OCI-LY3 (cell line): ENCODE results near the gene ICA1.

Experiments used
- H2AFZ ChIP-seq: fragments of 200-600, 300-600 bp; shearing (Covaris generic); 2 replicates; pipeline ENCODE4 v1.6.0; 2014; ENCODE audit warnings: antibody characterized with exemption, low read depth, low read length
- H3K27ac ChIP-seq: fragments of 200-600, 300-600 bp; sonication (generic); 2 replicates; pipeline ENCODE4 v1.5.1; 2014; ENCODE audit warnings: mild to moderate bottlenecking, low read length, moderate library complexity, mixed read lengths
- H3K27me3 ChIP-seq: fragments of 200-600, 300-600 bp; sonication (generic); 2 replicates; pipeline ENCODE4 v1.6.1; 2014; ENCODE audit warnings: low read depth, low read length, mixed read lengths
- H3K36me3 ChIP-seq: fragments of 200-600, 300-600 bp; sonication (generic); replicated peaks from 2 replicates; pipeline ENCODE3; 2014; ENCODE audit warnings: low read depth, low read length, mixed read lengths
- H3K4me1 ChIP-seq: fragments of 300-600, 200-600 bp; sonication (generic); 2 replicates; pipeline ENCODE4 v1.6.1; 2014; ENCODE audit warnings: low read length, mixed read lengths
- H3K4me2 ChIP-seq: fragments of 200-600, 300-600 bp; sonication (generic); 2 replicates; pipeline ENCODE4 v1.6.1; 2014; ENCODE audit warnings: low read length, mixed read lengths
- H3K4me3 ChIP-seq: fragments of 300-600, 200-600 bp; sonication (generic); 2 replicates; pipeline ENCODE4 v1.5.1; 2014; ENCODE audit warnings: antibody characterized with exemption, mild to moderate bottlenecking, low read length, moderate library complexity
- H3K79me2 ChIP-seq: fragments of 300-600, 200-600 bp; shearing (Covaris generic); 2 replicates; pipeline ENCODE4 v1.6.1; 2014; ENCODE audit warnings: mild to moderate bottlenecking, low read length, mixed read lengths
- H3K9ac ChIP-seq: fragments of 300-600, 200-600 bp; shearing (Covaris generic); 2 replicates; pipeline ENCODE4 v1.6.0; 2014; ENCODE audit warnings: mild to moderate bottlenecking, low read length, moderate library complexity
- H3K9me3 ChIP-seq: fragments of 200-600, 300-600 bp; shearing (Covaris generic); 2 replicates; pipeline ENCODE4 v1.6.1; 2014; ENCODE audit warnings: low read length, mixed read lengths; ENCODE audit not compliant: insufficient read depth
- H4K20me1 ChIP-seq: fragments of 200-600, 300-600 bp; sonication (generic); 2 replicates; pipeline ENCODE4 v1.6.1; 2016; ENCODE audit warnings: low read length, mixed read lengths; ENCODE audit not compliant: insufficient read depth
- EZH2phosphoT487 ChIP-seq: fragments of 200-600 bp; shearing (Covaris generic); IDR thresholded peaks from 2 replicates; pipeline ENCODE4 v1.6.1; 2018; ENCODE audit warnings: antibody characterized with exemption, mixed run types, low read depth
- TF ChIP-seq, protein P1 (sequence below): fragments of 200-600, 300-600 bp; sonication (generic); IDR thresholded peaks from 2 replicates; pipeline ENCODE4 v1.5.1; 2014; ENCODE audit warnings: antibody characterized with exemption, low read length, low read depth

ICA1 gene

DNA sequence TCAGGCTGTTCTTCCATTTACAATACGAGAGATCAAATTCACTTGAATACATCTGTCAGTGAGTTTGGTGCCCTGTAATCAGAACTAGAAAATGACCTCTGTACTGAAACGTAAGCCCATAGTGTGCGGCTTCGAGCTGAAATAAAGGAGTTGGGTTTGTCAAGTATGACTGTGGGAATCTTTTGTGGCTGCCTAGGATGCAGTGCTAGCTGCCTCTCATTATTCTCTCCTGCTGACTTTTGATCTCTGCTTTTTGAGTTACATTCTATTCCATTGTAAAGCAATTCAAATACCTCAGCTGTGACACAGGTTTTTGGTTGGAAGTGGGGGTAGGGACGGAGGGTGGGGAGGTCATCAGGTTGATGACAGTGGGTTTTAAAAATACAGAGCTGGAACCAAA, 40.4 kb downstream of the ICA1 start:
- Histone ChIP-seq H3K4me1 (peaks cover 3% of the 10 kb centered on the region; the same call in 1 of the 2 replicates), H4K20me1 (no peaks in the 10 kb centered on the region), H2AFZ (no peak overlapping the region), H3K79me2 (no peaks in the 10 kb centered on the region), H3K4me2 (no peak overlapping the region), H3K27me3 (no peaks in the 10 kb centered on the region), H3K36me3 (no peaks in the 10 kb centered on the region), H3K27ac (no peak overlapping the region), H3K9ac (no peak overlapping the region), H3K4me3 (no peak overlapping the region), H3K9me3 (no peaks in the 10 kb centered on the region)
- no peak for TF ChIP-seq EZH2phosphoT487
- TF ChIP-seq, protein P1, sequence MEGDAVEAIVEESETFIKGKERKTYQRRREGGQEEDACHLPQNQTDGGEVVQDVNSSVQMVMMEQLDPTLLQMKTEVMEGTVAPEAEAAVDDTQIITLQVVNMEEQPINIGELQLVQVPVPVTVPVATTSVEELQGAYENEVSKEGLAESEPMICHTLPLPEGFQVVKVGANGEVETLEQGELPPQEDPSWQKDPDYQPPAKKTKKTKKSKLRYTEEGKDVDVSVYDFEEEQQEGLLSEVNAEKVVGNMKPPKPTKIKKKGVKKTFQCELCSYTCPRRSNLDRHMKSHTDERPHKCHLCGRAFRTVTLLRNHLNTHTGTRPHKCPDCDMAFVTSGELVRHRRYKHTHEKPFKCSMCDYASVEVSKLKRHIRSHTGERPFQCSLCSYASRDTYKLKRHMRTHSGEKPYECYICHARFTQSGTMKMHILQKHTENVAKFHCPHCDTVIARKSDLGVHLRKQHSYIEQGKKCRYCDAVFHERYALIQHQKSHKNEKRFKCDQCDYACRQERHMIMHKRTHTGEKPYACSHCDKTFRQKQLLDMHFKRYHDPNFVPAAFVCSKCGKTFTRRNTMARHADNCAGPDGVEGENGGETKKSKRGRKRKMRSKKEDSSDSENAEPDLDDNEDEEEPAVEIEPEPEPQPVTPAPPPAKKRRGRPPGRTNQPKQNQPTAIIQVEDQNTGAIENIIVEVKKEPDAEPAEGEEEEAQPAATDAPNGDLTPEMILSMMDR = no peak

DNA sequence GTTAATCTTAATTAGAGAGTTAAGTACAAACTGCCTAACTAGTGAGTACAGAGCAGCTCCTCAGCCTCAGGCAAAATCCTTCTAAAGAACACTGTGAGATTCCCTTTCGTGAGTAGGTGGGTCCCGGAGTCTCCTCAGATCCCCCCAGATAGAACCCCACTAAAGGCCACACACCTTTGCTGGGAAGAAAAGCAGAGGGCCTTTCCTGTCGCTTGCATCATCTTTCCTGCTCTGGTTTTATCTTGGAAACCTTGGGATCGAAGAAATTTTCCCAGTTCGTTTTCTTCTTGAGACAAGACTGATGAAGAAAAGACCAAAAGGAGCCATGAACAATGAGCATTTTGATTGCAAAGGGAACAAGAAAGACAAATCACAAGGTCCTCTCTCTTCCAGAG, 40.9 kb downstream of the ICA1 start:
- Histone ChIP-seq H3K9ac (no peak overlapping the region), H3K36me3 (no peaks in the 10 kb centered on the region), H3K4me3 (no peak overlapping the region), H3K4me1 (peaks cover 3% of the 10 kb centered on the region; the same call in 1 of the 2 replicates), H3K27me3 (no peaks in the 10 kb centered on the region), H3K27ac (no peak overlapping the region), H3K9me3 (no peaks in the 10 kb centered on the region), H2AFZ (no peak overlapping the region), H4K20me1 (no peaks in the 10 kb centered on the region), H3K79me2 (no peaks in the 10 kb centered on the region), H3K4me2 (no peak overlapping the region)
- TF ChIP-seq, protein P1 = no peak
- TF ChIP-seq EZH2phosphoT487 = no peak

DNA sequence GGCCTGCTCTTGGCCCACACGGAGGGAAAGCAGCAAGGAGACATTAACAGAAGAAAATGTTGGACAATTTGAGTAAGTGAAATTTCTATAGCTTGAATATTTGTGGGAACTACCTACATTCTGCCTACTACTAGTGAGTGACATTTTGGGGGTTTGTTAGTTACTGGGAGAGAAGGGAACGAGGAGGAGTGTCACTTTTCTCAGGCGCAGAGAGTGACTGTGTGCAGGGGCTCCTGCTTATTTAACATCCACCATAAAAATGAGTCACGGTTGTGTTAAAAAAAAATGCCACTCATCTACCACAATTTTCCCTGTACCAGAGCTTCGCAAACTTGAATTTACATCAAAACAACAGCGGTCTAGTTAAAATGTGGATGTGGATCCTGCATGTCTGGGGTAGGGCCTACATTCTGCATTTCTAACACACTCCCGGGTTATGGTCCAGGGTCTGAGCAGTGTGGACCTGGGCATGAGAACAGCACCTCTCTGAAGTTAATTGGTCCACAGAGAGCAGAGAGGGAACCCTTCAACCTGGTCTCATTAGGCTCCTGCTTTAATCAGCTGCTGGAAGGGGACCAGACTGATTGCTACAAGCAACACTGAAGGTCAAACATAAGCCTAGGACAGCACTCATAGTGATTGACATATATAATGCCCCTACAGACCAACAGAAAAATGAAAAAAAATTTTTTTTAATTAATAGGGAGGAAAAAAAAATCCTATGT, 41.4 kb downstream of the ICA1 start:
- Histone ChIP-seq H3K9ac (no peak overlapping the region), H3K27ac (no peak overlapping the region), H3K79me2 (no peaks in the 10 kb centered on the region), H3K4me1 (peaks cover 3% of the 10 kb centered on the region; the same call in 1 of the 2 replicates), H3K36me3 (no peaks in the 10 kb centered on the region), H3K4me2 (no peak overlapping the region), H3K4me3 (no peak overlapping the region), H3K9me3 (no peaks in the 10 kb centered on the region), H2AFZ (no peak overlapping the region), H4K20me1 (no peaks in the 10 kb centered on the region), H3K27me3 (no peaks in the 10 kb centered on the region)
- no peak for TF ChIP-seq EZH2phosphoT487
- TF ChIP-seq, protein P1 = no peak

DNA sequence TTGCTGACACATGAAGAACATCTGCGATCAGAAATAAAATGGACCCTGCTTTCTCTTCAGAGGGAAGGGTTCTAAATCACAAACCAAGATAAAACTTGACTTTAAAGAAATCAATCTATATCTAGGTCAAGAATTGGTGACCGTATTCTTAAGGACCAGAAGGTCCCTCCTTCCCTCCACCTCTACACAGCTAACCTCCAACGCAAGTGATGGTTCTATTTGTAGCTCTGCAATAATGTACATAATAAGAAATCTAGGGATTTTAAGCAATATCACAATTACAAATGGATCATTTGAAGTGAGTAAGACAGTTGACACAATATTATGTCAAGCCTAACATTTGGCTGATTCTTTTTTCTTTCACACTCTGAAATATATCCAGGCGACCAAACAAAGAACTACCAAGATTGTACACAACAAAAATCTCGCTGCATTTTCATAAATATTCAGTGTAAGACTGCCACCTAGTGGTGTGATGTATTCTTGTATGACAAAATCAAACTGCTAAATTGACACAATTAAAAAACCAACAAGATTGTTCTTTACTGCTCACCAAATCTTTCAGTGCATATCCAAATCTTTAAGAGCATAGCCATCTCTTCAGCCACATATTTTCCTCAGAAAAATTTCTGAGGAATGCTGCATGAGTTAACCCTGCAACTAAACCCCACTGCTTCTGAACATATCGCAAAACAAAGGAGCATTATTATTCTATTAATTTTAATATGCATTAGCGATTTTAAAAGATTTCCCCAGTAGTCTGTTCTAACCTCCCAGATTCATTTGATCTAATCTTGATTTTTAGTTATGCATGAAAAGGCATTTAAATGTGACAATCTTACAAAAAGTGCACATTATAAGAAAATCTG, 44.5 kb downstream of the ICA1 start:
- H3K79me2 ChIP-seq = no peaks in the 10 kb centered on the region
- H3K4me2 ChIP-seq = peak overlapping the region; percentile 48
- TF ChIP-seq, protein P1 = peak; percentile 64
- TF ChIP-seq EZH2phosphoT487 = no peak
- H3K9ac ChIP-seq = no peak overlapping the region
- no peaks in the 10 kb centered on the region for H3K27me3 ChIP-seq
- H2AFZ ChIP-seq = peak overlapping the region; percentile 65; the same call in 1 of the 2 replicates
- H3K9me3 ChIP-seq = no peaks in the 10 kb centered on the region
- H3K36me3 ChIP-seq = no peaks in the 10 kb centered on the region
- no peak overlapping the region for H3K27ac ChIP-seq
- no peaks in the 10 kb centered on the region for H4K20me1 ChIP-seq
- H3K4me3 ChIP-seq = no peak overlapping the region
- H3K4me1 ChIP-seq = peaks cover 3% of the 10 kb centered on the region; the same call in 1 of the 2 replicates
